GM12891 (cell line): ENCODE measurements around the gene MREG.

ENCODE experiments used
- PAX5 ChIP-seq: IDR thresholded peaks from 2 replicates; pipeline ENCODE4 v1.6.1; 2011; ENCODE audit warnings: low read length, moderate library complexity, mild to moderate bottlenecking; ENCODE audit not compliant: insufficient read depth, severe bottlenecking
- POLR2A ChIP-seq: IDR thresholded peaks from 2 replicates; pipeline ENCODE4 v1.6.1; 2011; ENCODE audit warnings: low read depth, low read length, control low read depth
- POLR2AphosphoS5 ChIP-seq: IDR thresholded peaks from 2 replicates; pipeline ENCODE4 v1.6.1; 2011; ENCODE audit warnings: low read depth, low read length, control low read depth
- SPI1 ChIP-seq: IDR thresholded peaks from 2 replicates; pipeline ENCODE4 v1.6.1; 2011; ENCODE audit warnings: low read depth, low read length, control low read depth
- TAF1 ChIP-seq: IDR thresholded peaks from 2 replicates; pipeline ENCODE4 v1.6.1; 2011; ENCODE audit warnings: low read depth, low read length, control low read depth

- TF ChIP-seq POLR2AphosphoS5 (no peak), POLR2A (no peak), SPI1 (no peak), TAF1 (no peak), PAX5 (no peak)
Measured at GRCh38 chr2:215970425-215970824, 42.9 kb downstream of the MREG start.
